Ovary (tissue), 9 donors: ENCODE measurements around the gene CARM1. TPM values are rescaled to one million over a fixed set of nuclear protein-coding genes. Genes with fewer than 3 reads are reported as not detected.

ENCODE experiments used
- DNase-seq, 5 donors: peaks; one replicate each; pipeline ENCODE4 v3.0.0-alpha.2; 2019 to 2020
- H3K27ac ChIP-seq, 2 donors: fragments of 200-600 bp; one replicate each; pipeline versions ENCODE4 v1.5.1 to v1.8.0; 2019 to 2022
- H3K27me3 ChIP-seq: fragments of 200-600 bp; one replicate; pipeline ENCODE4 v1.8.0; 2022
- H3K36me3 ChIP-seq: fragments of 200-600 bp; sonication (generic); one replicate; pipeline ENCODE4 v1.5.1; 2019
- H3K4me1 ChIP-seq: one replicate; pipeline ENCODE4 v1.8.1; 2013; ENCODE audit warnings: mild to moderate bottlenecking, moderate library complexity; ENCODE audit not compliant: insufficient read depth
- H3K4me3 ChIP-seq: fragments of 200-600 bp; sonication (generic); one replicate; pipeline ENCODE4 v1.5.1; 2017
- H3K9me3 ChIP-seq, 2 donors: fragments of 200-600 bp in 1 of 2; sonication (generic) in 1 of 2; one replicate each; pipeline versions ENCODE4 v1.5.1 to v1.8.1; 2013 to 2019; ENCODE audit warnings: mild to moderate bottlenecking in 1 of 2, moderate library complexity in 1 of 2
- EP300 ChIP-seq: sonication (generic); formaldehyde crosslinking; IDR thresholded peaks from one replicate; pipeline ENCODE4 v1.6.1; 2017; ENCODE audit warnings: antibody characterized with exemption
- POLR2A ChIP-seq: fragments of 450-650 bp; IDR thresholded peaks from one replicate; pipeline ENCODE4 v1.6.1; 2017; ENCODE audit warnings: antibody characterized with exemption, mild to moderate bottlenecking, moderate library complexity
- WGBS, 3 donors: extraction: QIAGEN DNeasy Blood & Tissue Kit in 1 of 3; methylation state at CpG; one replicate each; pipeline versions ENCODE4 v1.1.5 to v1.1.7; 2013 to 2017; 5-methylcytosine and 5-hydroxymethylcytosine counted together
- intact Hi-C, 4 donors: fragments of 100-400 bp; cut with DNase I; formaldehyde crosslinking; loops; one replicate each; pipeline versions ENCODE4 v1.11.0 to v1.15.1; 2022 to 2023
- polyA plus RNA-seq, 2 donors: library from polyadenylated mRNA; stranded (reverse); fragments of 200-250 nt in 1 of 2; fragments of 350-450 nt in 1 of 2; fragmentation: Illumina TruSeq in 1 of 2; extraction: RNeasy Lipid Tissue Mini Kit (QIAGEN cat#74804) in 1 of 2; gene quantifications; one replicate each; pipeline ENCODE4 v1.2.3, GENCODE V29; 2013 to 2014
- total RNA-seq, 7 donors: library from RNA; depleted of rRNA in 2 of 7; stranded (reverse); fragments of >200 nt in 2 of 7; fragmentation: NEBNext Ultra II Directional in 3 of 7; extraction: Animal tissue kit (Norgen Biotek cat#: 25700) in 3 of 7; gene quantifications; one replicate each; pipeline versions ENCODE4 v1.1.0 to v1.2.4, GENCODE V29; 2016 to 2023
- TF ChIP-seq, protein P1 (sequence below), 3 donors: fragments of 450-650 bp in 2 of 3; fragments of 200-600 bp in 1 of 3; IDR thresholded peaks; one replicate each; pipeline versions ENCODE4 v1.5.1 to v1.8.0; 2016 to 2022; ENCODE audit warnings: antibody characterized with exemption in 3 of 3, mild to moderate bottlenecking in 1 of 3
- donor health status: DM: no; HTN: no; CAD: no; lungs with moderate emphysema.
- donor health status: DM: no; HTN: no; CAD: no.
- donor health status: Bipolar disorder and iron deficiency.
- donor health status: DM: yes; HTN: yes; CAD: no.
- donor health status: DM: no; HTN: no; CAD: no.
- donor health status: DM: yes; HTN: yes; CAD: no.

The CARM1 gene
- total and polyA plus RNA-seq, 9 donors = 10.1 to 42.1 (median 38.1) TPM

DNA sequence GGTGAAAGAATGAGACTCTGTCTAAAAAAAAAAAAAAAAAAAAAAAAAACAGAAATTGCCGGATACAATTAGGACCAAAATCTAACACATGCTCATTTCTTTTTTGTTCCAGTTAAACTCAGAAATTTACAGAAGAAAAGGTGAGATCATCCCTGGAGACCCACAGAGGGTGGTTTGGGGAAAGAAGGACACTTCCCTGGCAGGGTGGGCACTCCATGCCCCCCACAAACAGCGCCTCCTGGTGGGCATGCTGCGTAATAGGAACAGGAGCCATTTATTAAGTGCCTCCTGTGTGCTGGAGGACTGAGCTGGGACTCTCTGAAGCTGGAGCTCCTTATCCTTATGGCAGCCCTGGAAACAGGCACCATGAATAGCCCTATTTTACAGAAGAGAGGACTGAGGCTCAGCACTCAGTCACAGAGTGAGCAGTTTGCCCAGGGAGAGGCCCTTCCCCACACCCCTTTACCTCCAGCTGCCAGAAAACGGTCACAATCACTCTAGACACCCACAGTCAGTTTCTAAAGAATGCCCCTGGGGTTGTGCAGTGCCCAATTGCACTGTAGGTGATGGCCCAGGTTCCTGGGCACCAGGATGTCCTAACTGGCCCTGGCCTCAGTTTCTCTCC lies 13.0 kb upstream of the CARM1 start:
- Histone ChIP-seq H3K27ac (no peak overlapping the region), H3K27me3 (no peaks in the 10 kb centered on the region), H3K36me3 (no peaks in the 10 kb centered on the region), H3K4me1 (no peaks in the 10 kb centered on the region), H3K4me3 (no peak overlapping the region), H3K9me3 (no peaks in the 10 kb centered on the region)
- WGBS, 3 donors = 35 to 53% (median 42%) methylated on average over 4 of the region's 4 CpGs
- TF ChIP-seq, protein P1, sequence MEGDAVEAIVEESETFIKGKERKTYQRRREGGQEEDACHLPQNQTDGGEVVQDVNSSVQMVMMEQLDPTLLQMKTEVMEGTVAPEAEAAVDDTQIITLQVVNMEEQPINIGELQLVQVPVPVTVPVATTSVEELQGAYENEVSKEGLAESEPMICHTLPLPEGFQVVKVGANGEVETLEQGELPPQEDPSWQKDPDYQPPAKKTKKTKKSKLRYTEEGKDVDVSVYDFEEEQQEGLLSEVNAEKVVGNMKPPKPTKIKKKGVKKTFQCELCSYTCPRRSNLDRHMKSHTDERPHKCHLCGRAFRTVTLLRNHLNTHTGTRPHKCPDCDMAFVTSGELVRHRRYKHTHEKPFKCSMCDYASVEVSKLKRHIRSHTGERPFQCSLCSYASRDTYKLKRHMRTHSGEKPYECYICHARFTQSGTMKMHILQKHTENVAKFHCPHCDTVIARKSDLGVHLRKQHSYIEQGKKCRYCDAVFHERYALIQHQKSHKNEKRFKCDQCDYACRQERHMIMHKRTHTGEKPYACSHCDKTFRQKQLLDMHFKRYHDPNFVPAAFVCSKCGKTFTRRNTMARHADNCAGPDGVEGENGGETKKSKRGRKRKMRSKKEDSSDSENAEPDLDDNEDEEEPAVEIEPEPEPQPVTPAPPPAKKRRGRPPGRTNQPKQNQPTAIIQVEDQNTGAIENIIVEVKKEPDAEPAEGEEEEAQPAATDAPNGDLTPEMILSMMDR (IDR thresholded peaks at IDR 0.05) = no peak
- no peak for TF ChIP-seq POLR2A
- no peak for TF ChIP-seq EP300
- intact Hi-C loops = loop anchor here in 1 of 4 donors (10.0 kb wide), 1 partner anchor 144 kb away; the partner anchor contains the start of gene DNM2
- DNase-seq = no peak

DNA sequence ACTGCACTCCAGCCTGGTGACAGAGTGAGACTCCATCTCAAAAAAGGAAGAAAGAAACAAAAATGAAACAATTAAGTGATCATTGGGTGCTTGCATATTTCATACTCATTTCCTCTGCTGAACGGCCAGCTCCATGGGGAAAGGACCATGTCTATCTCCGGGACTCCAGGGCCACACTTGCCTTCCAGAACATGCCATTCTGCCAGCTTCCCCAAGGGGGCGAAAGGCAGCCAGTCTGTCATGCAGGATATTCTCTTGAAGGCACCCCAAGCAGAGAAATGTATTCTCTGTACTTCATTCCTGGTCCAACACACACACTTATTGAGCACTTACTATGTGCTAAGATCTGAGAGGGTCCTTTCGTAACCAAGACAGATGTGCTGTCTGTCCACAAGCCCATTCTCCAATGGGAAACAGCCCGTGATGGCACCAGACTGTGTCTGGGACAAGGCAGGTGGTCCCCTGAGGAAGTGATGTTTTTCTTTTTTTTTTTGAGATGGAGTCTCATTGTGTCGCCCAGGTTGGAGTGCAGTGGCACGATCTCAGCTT lies 10.2 kb upstream of the CARM1 start:
- no peaks in the 10 kb centered on the region for H3K9me3 ChIP-seq
- H3K4me3 ChIP-seq = no peak overlapping the region
- no peak overlapping the region for H3K27ac ChIP-seq
- DNase-seq = no peak
- intact Hi-C loops = loop anchor here in 2 of 4 donors (5.0 kb wide), 4 partner anchors 94 to 279 kb away; partner anchors contain the start of gene DNM2 (in 1 of the 2)
- H3K4me1 ChIP-seq = no peaks in the 10 kb centered on the region
- H3K27me3 ChIP-seq = no peaks in the 10 kb centered on the region
- H3K36me3 ChIP-seq = no peaks in the 10 kb centered on the region
- TF ChIP-seq, protein P1 (IDR thresholded peaks at IDR 0.05) = no peak
- TF ChIP-seq EP300 (no peak), POLR2A (no peak)
- 65 to 71% (median 69%) methylated on average over 7 of the region's 7 CpGs for WGBS, 3 donors

DNA sequence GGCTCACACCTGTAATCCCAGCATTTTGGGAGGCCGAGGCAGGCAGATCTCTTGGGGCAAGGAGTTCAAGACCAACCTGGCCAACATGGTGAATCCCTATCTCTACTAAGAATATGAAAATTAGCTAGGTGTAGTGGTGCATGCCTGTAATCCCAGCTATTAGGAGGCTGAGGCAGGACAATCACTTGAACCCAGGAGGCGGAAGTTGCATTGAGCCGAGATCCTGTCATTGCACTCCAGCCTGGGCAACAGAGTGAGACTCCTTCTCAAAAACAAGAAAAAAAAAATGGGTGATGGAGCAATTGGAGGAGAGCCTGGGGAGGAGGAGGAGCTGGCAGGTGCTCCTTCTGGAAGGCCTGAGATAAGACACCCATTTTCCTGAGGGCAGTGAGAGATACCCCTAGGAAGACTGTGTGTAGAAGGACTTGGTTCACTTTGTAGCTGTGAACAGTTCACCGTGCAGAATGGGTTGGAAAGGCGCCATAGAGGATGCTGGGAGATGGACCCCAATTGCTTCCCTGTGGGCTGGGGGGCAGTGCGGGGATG lies 8.7 kb upstream of the CARM1 start:
- Histone ChIP-seq H3K4me3 (no peak overlapping the region), H3K9me3 (no peaks in the 10 kb centered on the region), H3K36me3 (no peaks in the 10 kb centered on the region), H3K4me1 (no peaks in the 10 kb centered on the region), H3K27ac (peak overlapping the region in 1 of 2 donors; percentile 62), H3K27me3 (no peaks in the 10 kb centered on the region)
- intact Hi-C loops = loop anchor here in 2 of 4 donors (5.0 kb wide), 4 partner anchors 95 to 280 kb away; partner anchors contain the start of gene DNM2 (in 1 of the 2)
- DNase-seq = no peak
- 76 to 79% (median 76%) methylated on average over 6 of the region's 6 CpGs for WGBS, 3 donors
- TF ChIP-seq EP300 = no peak
- TF ChIP-seq POLR2A = no peak
- TF ChIP-seq, protein P1 (IDR thresholded peaks at IDR 0.05) = no peak

DNA sequence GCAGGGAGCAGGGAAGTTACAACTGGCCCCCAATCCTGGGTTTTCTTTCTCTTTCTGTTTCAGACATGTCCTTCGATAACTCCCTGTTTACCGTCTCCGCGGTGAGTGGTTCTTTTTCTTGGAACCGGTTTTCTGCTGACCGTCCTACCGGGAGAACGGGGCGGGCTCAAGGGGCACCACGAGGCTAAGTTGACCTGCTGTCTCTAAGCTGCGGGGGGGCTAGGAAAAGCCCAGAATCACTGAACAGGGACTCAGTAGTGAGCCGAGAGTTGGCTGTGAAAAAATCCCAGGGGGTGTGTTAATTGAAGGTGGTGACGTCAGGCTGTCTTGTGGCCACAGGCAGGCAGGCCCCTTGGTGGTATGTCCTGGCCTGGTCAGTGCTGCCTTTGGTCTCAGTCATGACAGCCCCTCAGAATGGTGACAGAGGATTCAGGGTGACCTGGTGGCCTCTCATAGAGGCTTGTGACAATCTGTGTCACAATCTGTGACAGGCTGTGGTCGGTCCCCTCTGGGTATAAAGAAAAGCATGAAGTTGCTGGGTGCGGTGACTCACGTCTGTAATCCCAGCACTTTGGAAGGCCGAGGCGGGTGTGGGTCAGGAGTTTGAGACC lies 8.1 kb upstream of the CARM1 start:
- Histone ChIP-seq H3K9me3 (no peaks in the 10 kb centered on the region), H3K36me3 (no peaks in the 10 kb centered on the region), H3K4me3 (no peak overlapping the region), H3K4me1 (no peaks in the 10 kb centered on the region), H3K27ac (peak overlapping the region in 1 of 2 donors; percentile 62), H3K27me3 (no peaks in the 10 kb centered on the region)
- intact Hi-C loops = loop anchor here in 2 of 4 donors (5.0 kb wide), 4 partner anchors 96 to 281 kb away; partner anchors contain the start of gene DNM2 (in 1 of the 2)
- WGBS, 3 donors = 51 to 67% (median 53%) methylated on average over 18 of the region's 18 CpGs
- DNase-seq = peak; percentile 31 to 55 (median 46)
- TF ChIP-seq, protein P1 (IDR thresholded peaks at IDR 0.05) = no peak
- TF ChIP-seq POLR2A = no peak
- no peak for TF ChIP-seq EP300
